ENCODE measurements around the gene TMEM74B. TPM values are rescaled to one million over a fixed set of nuclear protein-coding genes. Genes with fewer than 3 reads are reported as not detected.

TMEM74B gene
- total and polyA plus RNA-seq, 4 donors: 0.14 to 3.4 (median 0.59) TPM

DNA sequence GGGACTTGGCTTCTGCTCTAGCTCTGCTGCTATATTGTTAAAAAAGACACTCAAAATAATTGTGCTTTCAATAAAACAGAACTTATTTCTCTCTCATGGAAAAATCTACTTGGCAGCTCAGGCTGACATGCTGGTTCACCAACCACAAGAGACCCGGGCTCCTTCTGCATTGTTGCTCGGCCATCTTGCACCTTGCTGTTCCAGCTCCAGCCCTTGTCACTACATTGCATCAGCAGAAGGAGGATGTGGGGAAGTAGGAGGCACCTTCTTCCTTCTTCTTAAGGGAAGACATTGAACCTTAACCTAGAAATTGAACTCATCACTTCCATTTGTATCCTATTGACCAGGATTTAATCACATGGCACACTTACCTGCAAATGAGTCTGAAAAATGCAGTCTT lies 11.9 kb upstream of the TMEM74B start:
- no peak overlapping the region for H3K9ac ChIP-seq (ENCODE audit: low read depth in 1 of 2, low read length in 2 of 2)

DNA sequence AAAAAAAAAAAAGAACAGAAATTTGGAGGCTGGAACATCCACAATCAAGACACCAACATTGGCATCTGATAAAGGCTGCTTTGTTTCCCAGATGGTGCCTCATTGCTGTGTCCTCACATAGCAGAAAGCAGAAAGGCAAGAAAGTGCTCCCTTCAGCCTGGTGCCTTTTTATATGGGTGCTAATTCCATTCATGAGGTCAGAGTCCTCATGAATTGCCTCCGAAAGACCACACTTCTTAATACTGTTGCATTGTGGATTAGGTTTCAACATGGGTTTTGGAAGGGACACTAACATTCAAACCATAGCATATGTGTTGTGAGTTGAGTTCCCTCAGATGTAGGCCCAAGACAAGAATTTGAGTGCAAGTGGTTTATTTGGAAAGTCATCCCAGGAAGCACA lies 10.4 kb upstream of the TMEM74B start:
- no peaks in the 10 kb centered on the region for H3K9me3 ChIP-seq (ENCODE audit: control insufficient read depth in 4 of 4, low read length in 3 of 4)
- DNase-seq (ENCODE audit: low spot score): no peak
- H3K36me3 ChIP-seq (ENCODE audit: control insufficient read depth in 4 of 4, insufficient read depth in 3 of 4, low read depth in 1 of 4, low read length in 3 of 4): no peaks in the 10 kb centered on the region
- H3K27me3 ChIP-seq (ENCODE audit: control insufficient read depth in 4 of 4, insufficient read depth in 4 of 4, low read length in 3 of 4): no peaks in the 10 kb centered on the region
- no peak overlapping the region for H3K9ac ChIP-seq (ENCODE audit: low read depth in 1 of 2, low read length in 2 of 2)
- H3K27ac ChIP-seq (ENCODE audit: low read depth in 1 of 2, low read length in 2 of 2): no peak overlapping the region
- WGBS: 93% methylated on average over 1 of the region's 1 CpG
- H3K4me3 ChIP-seq (ENCODE audit: low read depth in 1 of 3, low read length in 3 of 3): no peak overlapping the region
- peaks cover 2 to 9% (median 6%) of the 10 kb centered on the region in 4 donors for H3K4me1 ChIP-seq (ENCODE audit: control insufficient read depth in 4 of 4, insufficient read depth in 4 of 4, low read length in 3 of 4)
- no peak for TF ChIP-seq FOXA1 (IDR thresholded peaks at IDR 0.05)
- no peak for TF ChIP-seq RAD21 (IDR thresholded peaks at IDR 0.05)
- TF ChIP-seq YY1 (IDR thresholded peaks at IDR 0.05): no peak
- TF ChIP-seq HNF4A (conservative IDR thresholded peaks at IDR 0.05): no peak
- TF ChIP-seq HNF4G (IDR thresholded peaks at IDR 0.05): no peak
- TF ChIP-seq, protein P1, sequence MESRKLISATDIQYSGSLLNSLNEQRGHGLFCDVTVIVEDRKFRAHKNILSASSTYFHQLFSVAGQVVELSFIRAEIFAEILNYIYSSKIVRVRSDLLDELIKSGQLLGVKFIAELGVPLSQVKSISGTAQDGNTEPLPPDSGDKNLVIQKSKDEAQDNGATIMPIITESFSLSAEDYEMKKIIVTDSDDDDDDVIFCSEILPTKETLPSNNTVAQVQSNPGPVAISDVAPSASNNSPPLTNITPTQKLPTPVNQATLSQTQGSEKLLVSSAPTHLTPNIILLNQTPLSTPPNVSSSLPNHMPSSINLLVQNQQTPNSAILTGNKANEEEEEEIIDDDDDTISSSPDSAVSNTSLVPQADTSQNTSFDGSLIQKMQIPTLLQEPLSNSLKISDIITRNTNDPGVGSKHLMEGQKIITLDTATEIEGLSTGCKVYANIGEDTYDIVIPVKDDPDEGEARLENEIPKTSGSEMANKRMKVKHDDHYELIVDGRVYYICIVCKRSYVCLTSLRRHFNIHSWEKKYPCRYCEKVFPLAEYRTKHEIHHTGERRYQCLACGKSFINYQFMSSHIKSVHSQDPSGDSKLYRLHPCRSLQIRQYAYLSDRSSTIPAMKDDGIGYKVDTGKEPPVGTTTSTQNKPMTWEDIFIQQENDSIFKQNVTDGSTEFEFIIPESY (IDR thresholded peaks at IDR 0.05): no peak
- no peak for TF ChIP-seq GABPA (IDR thresholded peaks at IDR 0.05 in 1 of 2, conservative IDR thresholded peaks at IDR 0.05 in 1 of 2)
- no peak for TF ChIP-seq RXRA (IDR thresholded peaks at IDR 0.05)
- TF ChIP-seq SP1 (IDR thresholded peaks at IDR 0.05): no peak

More for the DNA sequence above, 11.9 kb upstream of the TMEM74B start:
- H3K9me3 ChIP-seq (ENCODE audit: control insufficient read depth in 4 of 4, low read length in 3 of 4): no peaks in the 10 kb centered on the region
- 93% methylated on average over 2 of the region's 2 CpGs for WGBS
- H3K36me3 ChIP-seq (ENCODE audit: control insufficient read depth in 4 of 4, insufficient read depth in 3 of 4, low read depth in 1 of 4, low read length in 3 of 4): no peaks in the 10 kb centered on the region
- no peak for DNase-seq (ENCODE audit: low spot score)
- H3K4me1 ChIP-seq (ENCODE audit: control insufficient read depth in 4 of 4, insufficient read depth in 4 of 4, low read length in 3 of 4): peaks cover 2 to 9% (median 6%) of the 10 kb centered on the region in 4 donors
- no peak overlapping the region for H3K27ac ChIP-seq (ENCODE audit: low read depth in 1 of 2, low read length in 2 of 2)
- no peak overlapping the region for H3K4me3 ChIP-seq (ENCODE audit: low read depth in 1 of 3, low read length in 3 of 3)
- H3K27me3 ChIP-seq (ENCODE audit: control insufficient read depth in 4 of 4, insufficient read depth in 4 of 4, low read length in 3 of 4): no peaks in the 10 kb centered on the region
- TF ChIP-seq, protein P1 (IDR thresholded peaks at IDR 0.05): no peak
- TF ChIP-seq, protein P2, sequence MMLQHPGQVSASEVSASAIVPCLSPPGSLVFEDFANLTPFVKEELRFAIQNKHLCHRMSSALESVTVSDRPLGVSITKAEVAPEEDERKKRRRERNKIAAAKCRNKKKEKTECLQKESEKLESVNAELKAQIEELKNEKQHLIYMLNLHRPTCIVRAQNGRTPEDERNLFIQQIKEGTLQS (IDR thresholded peaks at IDR 0.05): no peak
- TF ChIP-seq FOXA2 (IDR thresholded peaks at IDR 0.05) (no peak), TAF1 (conservative IDR thresholded peaks at IDR 0.05) (no peak), RXRA (IDR thresholded peaks at IDR 0.05) (no peak), RAD21 (IDR thresholded peaks at IDR 0.05) (no peak), GABPA (IDR thresholded peaks at IDR 0.05 in 1 of 2, conservative IDR thresholded peaks at IDR 0.05 in 1 of 2) (no peak), YY1 (IDR thresholded peaks at IDR 0.05) (no peak), HNF4G (IDR thresholded peaks at IDR 0.05) (no peak), SP1 (IDR thresholded peaks at IDR 0.05) (no peak), NR2F2 (IDR thresholded peaks at IDR 0.05) (no peak), FOXA1 (IDR thresholded peaks at IDR 0.05) (no peak), JUND (IDR thresholded peaks at IDR 0.05) (no peak)
- TF ChIP-seq, protein P3, sequence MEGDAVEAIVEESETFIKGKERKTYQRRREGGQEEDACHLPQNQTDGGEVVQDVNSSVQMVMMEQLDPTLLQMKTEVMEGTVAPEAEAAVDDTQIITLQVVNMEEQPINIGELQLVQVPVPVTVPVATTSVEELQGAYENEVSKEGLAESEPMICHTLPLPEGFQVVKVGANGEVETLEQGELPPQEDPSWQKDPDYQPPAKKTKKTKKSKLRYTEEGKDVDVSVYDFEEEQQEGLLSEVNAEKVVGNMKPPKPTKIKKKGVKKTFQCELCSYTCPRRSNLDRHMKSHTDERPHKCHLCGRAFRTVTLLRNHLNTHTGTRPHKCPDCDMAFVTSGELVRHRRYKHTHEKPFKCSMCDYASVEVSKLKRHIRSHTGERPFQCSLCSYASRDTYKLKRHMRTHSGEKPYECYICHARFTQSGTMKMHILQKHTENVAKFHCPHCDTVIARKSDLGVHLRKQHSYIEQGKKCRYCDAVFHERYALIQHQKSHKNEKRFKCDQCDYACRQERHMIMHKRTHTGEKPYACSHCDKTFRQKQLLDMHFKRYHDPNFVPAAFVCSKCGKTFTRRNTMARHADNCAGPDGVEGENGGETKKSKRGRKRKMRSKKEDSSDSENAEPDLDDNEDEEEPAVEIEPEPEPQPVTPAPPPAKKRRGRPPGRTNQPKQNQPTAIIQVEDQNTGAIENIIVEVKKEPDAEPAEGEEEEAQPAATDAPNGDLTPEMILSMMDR (IDR thresholded peaks at IDR 0.05; ENCODE audit: low read depth, low read length, missing input control): no peak
- TF ChIP-seq, protein P4, sequence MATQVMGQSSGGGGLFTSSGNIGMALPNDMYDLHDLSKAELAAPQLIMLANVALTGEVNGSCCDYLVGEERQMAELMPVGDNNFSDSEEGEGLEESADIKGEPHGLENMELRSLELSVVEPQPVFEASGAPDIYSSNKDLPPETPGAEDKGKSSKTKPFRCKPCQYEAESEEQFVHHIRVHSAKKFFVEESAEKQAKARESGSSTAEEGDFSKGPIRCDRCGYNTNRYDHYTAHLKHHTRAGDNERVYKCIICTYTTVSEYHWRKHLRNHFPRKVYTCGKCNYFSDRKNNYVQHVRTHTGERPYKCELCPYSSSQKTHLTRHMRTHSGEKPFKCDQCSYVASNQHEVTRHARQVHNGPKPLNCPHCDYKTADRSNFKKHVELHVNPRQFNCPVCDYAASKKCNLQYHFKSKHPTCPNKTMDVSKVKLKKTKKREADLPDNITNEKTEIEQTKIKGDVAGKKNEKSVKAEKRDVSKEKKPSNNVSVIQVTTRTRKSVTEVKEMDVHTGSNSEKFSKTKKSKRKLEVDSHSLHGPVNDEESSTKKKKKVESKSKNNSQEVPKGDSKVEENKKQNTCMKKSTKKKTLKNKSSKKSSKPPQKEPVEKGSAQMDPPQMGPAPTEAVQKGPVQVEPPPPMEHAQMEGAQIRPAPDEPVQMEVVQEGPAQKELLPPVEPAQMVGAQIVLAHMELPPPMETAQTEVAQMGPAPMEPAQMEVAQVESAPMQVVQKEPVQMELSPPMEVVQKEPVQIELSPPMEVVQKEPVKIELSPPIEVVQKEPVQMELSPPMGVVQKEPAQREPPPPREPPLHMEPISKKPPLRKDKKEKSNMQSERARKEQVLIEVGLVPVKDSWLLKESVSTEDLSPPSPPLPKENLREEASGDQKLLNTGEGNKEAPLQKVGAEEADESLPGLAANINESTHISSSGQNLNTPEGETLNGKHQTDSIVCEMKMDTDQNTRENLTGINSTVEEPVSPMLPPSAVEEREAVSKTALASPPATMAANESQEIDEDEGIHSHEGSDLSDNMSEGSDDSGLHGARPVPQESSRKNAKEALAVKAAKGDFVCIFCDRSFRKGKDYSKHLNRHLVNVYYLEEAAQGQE (IDR thresholded peaks at IDR 0.05): no peak
- TF ChIP-seq, protein P5, sequence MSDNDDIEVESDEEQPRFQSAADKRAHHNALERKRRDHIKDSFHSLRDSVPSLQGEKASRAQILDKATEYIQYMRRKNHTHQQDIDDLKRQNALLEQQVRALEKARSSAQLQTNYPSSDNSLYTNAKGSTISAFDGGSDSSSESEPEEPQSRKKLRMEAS (IDR thresholded peaks at IDR 0.05): no peak

All from liver (tissue), 9 donors.